Peyer's patch (tissue), 4 donors: ENCODE measurements around the gene RASAL3. TPM values are rescaled to one million over a fixed set of nuclear protein-coding genes. Genes with fewer than 3 reads are reported as not detected.
A peak's percentile ranks its signal among the peaks of the same experiment; 100 is the strongest.

Experiments
- DNase-seq, 3 donors: peaks; one replicate each; pipeline ENCODE4 v3.0.0-alpha.2; 2017 to 2019
- H3K27ac ChIP-seq, 4 donors: fragments of 200-600 bp; sonication (generic); one replicate each; pipeline ENCODE4 v1.5.1; 2016 to 2019
- H3K27me3 ChIP-seq, 2 donors: fragments of 200-600 bp; sonication (generic); one replicate each; pipeline ENCODE4 v1.5.1; 2019
- H3K36me3 ChIP-seq, 3 donors: fragments of 200-600 bp; sonication (generic); one replicate each; pipeline ENCODE4 v1.5.1; 2016 to 2019
- H3K4me1 ChIP-seq, 4 donors: fragments of 200-600 bp; sonication (generic); one replicate each; pipeline ENCODE4 v1.5.1; 2016 to 2019
- H3K4me3 ChIP-seq, 4 donors: fragments of 200-600 bp; sonication (generic); 1 replicate in 3 of 4; 2 replicates in 1 of 4; pipeline ENCODE4 v1.5.1; 2016 to 2019; ENCODE audit warnings: mild to moderate bottlenecking in 1 of 4
- H3K9me3 ChIP-seq, 4 donors: fragments of 200-600 bp; sonication (generic); one replicate each; pipeline ENCODE4 v1.5.1; 2016 to 2019; ENCODE audit warnings: mild to moderate bottlenecking in 1 of 4
- POLR2A ChIP-seq, 2 donors: fragments of 450-650 bp; IDR thresholded peaks; one replicate each; pipeline ENCODE4 v1.5.1; 2017; ENCODE audit warnings: antibody characterized with exemption in 2 of 2, mild to moderate bottlenecking in 2 of 2, moderate library complexity in 2 of 2
- total RNA-seq, 4 donors: library from RNA; depleted of rRNA; stranded (reverse); fragments of >200 nt; gene quantifications; one replicate each; pipeline ENCODE4 v1.1.0, GENCODE V29; 2016
- TF ChIP-seq, protein P1 (sequence below), 6 experiments: fragments of 450-650 bp in 4 of 6; fragments of 200-600 bp in 2 of 6; sonication (generic) in 1 of 6; IDR thresholded peaks; one replicate each; pipeline ENCODE4 v1.5.1; 2017 to 2019; ENCODE audit warnings: antibody characterized with exemption in 6 of 6, mild to moderate bottlenecking in 3 of 6, moderate library complexity in 1 of 6

Gene RASAL3
- total RNA-seq, 4 donors from 2014 or later, result 6.6 to 66.0 (median 6.9) TPM

DNA sequence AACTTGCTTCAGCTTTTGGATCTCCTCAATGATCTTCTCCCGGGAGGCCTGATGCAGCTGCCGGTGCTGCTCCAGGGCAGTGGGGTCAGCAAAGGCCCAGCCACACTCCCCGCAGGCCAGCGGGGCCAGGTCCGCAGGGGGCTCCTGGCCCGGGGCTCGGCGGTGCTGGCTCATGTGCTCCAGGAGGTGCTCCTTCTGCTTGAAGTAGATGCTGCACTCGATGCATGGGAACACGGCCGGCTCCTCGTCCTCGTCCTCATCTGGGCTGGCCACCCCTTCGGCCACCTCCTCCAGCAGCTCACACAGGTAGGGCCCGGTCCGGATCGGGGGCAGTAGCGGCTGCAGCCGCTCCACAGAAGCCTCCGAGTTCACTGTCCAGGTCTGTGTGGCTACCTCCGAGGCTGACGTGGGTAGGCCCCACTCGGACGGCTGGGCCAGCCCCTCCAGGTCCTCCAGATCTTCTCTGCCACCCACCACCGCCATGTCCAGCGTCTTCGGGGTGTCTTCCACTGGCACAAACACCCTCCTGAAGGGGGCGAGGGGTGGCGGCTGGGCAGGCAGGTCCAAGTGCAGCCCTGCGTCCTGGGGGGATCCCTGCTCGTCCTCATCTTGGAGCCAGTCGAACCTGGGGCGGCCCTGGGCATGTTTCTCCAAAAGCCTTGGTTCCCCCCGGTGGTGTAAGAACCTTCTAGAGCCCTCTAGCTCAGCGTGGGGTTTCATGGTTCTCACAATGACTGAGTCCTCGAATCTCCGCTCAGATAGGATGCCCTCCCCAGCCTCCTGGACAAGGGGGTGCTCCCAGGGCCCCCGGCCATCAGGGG is 24.3 kb downstream of the RASAL3 start:
- no peak for DNase-seq
- H3K27ac ChIP-seq, result no peak overlapping the region
- no peaks in the 10 kb centered on the region for H3K27me3 ChIP-seq
- H3K4me1 ChIP-seq, result no peaks in the 10 kb centered on the region
- TF ChIP-seq POLR2A (IDR thresholded peaks at IDR 0.05), result no peak
- TF ChIP-seq, protein P1, sequence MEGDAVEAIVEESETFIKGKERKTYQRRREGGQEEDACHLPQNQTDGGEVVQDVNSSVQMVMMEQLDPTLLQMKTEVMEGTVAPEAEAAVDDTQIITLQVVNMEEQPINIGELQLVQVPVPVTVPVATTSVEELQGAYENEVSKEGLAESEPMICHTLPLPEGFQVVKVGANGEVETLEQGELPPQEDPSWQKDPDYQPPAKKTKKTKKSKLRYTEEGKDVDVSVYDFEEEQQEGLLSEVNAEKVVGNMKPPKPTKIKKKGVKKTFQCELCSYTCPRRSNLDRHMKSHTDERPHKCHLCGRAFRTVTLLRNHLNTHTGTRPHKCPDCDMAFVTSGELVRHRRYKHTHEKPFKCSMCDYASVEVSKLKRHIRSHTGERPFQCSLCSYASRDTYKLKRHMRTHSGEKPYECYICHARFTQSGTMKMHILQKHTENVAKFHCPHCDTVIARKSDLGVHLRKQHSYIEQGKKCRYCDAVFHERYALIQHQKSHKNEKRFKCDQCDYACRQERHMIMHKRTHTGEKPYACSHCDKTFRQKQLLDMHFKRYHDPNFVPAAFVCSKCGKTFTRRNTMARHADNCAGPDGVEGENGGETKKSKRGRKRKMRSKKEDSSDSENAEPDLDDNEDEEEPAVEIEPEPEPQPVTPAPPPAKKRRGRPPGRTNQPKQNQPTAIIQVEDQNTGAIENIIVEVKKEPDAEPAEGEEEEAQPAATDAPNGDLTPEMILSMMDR (IDR thresholded peaks at IDR 0.05), result no peak
- H3K4me3 ChIP-seq, result no peak overlapping the region
- H3K9me3 ChIP-seq, result no peaks in the 10 kb centered on the region
- no peaks in the 10 kb centered on the region for H3K36me3 ChIP-seq

- H3K36me3 ChIP-seq, result no peaks in the 10 kb centered on the region
- TF ChIP-seq, protein P1 (IDR thresholded peaks at IDR 0.05), result no peak
- no peak for TF ChIP-seq POLR2A (IDR thresholded peaks at IDR 0.05)
Observed at GRCh38 chr19:15439078-15439799, 25.1 kb downstream of the RASAL3 start.

DNA sequence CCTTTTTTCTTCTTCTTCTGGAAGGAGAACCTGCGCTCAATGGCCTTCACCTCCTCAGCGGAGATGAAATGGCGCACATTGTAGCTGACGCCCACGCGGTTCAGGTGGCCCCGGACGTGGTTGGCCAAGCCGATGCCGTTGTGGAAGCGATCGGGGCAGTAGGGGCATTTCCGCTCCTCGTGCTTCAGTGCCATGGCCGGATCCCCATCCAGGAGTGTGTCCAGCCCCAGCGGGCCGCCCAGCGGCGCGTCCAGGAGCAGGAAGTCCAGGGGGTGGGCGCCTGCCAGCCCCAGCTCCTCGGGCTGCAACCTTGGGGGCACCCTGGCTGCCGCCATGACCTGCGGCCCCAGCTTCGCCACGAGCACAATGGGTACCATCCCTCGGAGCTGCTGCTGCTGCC is 25.8 kb downstream of the RASAL3 start:
- TF ChIP-seq POLR2A (IDR thresholded peaks at IDR 0.05), result no peak
- TF ChIP-seq, protein P1 (IDR thresholded peaks at IDR 0.05), result no peak
- Histone ChIP-seq H3K9me3 (no peaks in the 10 kb centered on the region), H3K4me3 (no peak overlapping the region), H3K27me3 (no peaks in the 10 kb centered on the region), H3K36me3 (no peaks in the 10 kb centered on the region), H3K4me1 (peaks cover 0 to under 1% (median 0%) of the 10 kb centered on the region in 4 donors), H3K27ac (no peak overlapping the region)
- no peak for DNase-seq

More at GRCh38 chr19:15439078-15439799, 25.1 kb downstream of the RASAL3 start:
- Histone ChIP-seq H3K4me1 (no peaks in the 10 kb centered on the region), H3K9me3 (no peaks in the 10 kb centered on the region), H3K4me3 (no peak overlapping the region), H3K27me3 (no peaks in the 10 kb centered on the region), H3K27ac (no peak overlapping the region)
- DNase-seq, result no peak

DNA sequence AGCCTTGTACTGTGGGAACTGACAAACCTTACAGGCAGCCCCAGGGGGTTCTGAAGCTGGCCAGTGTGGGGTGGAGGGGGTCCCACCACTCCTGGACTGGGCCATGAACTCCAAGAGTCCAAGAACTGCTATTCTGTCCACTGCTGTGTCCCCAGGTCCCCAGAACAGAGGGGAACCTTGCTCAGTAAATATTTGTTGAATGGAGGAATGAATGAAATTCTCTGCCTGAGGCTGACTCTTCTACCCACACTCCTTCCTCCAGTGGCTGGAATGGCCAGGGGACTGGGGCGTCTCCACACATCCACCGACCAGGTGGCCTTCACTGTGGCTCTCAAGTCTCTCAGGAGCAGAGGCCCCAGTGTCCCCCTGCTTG is 26.2 kb downstream of the RASAL3 start:
- TF ChIP-seq, protein P1 (IDR thresholded peaks at IDR 0.05), result no peak
- no peak for TF ChIP-seq POLR2A (IDR thresholded peaks at IDR 0.05)
- no peak overlapping the region for H3K27ac ChIP-seq
- no peaks in the 10 kb centered on the region for H3K9me3 ChIP-seq
- H3K36me3 ChIP-seq, result no peaks in the 10 kb centered on the region
- no peaks in the 10 kb centered on the region for H3K27me3 ChIP-seq
- DNase-seq, result no peak
- H3K4me3 ChIP-seq, result no peak overlapping the region
- peaks cover 0 to 5% (median 0%) of the 10 kb centered on the region in 4 donors for H3K4me1 ChIP-seq

DNA sequence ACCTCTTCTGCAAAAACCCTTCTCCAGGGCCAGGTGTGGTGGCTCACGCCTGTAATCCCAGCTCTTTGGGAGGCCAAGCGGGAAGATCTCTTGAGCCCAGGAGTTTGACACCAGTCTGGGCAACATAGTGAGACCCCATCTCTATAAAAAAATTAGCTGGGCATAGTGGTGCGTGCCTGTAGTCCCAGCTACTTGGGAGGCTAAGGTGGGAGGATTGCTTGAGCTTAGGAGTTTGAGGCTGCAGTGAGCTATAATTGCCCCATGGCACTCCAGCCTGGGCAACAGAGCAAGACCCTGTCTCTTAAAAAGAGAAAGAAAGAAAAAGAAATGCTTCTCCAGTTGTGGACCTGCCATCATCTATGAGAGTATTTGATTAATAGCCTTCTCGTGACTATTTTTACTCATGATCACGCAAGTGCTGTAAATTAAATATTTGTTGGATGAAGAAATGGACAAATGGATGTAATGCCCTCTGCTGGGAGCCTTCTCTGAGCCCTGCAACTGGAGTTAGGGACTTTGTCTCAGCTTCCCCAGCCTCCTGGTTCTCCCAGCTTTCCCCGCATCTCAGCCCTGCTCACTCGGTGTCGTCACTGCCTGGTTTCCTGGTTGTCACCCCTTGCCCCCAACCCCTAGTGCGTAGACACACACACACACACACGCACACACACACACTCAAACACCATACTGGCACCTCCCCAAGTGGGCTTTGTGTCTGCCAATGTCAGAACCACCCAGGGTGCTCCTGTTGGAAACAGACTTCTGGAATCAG is 26.8 kb downstream of the RASAL3 start:
- Histone ChIP-seq H3K36me3 (no peaks in the 10 kb centered on the region), H3K27me3 (no peaks in the 10 kb centered on the region), H3K4me1 (peaks cover 0 to 5% (median 0%) of the 10 kb centered on the region in 4 donors), H3K9me3 (no peaks in the 10 kb centered on the region), H3K27ac (no peak overlapping the region), H3K4me3 (no peak overlapping the region)
- no peak for DNase-seq
- TF ChIP-seq POLR2A (IDR thresholded peaks at IDR 0.05), result no peak
- TF ChIP-seq, protein P1 (IDR thresholded peaks at IDR 0.05), result peak in 2 of 6 experiments; percentile 11 to 14
